GM20000 (cell line): ENCODE measurements around the gene FAM227A.
A peak's percentile ranks its signal among the peaks of the same experiment; 100 is the strongest.

ENCODE experiments used
- DNase-seq: peaks from one replicate; pipeline ENCODE4 v3.0.0; 2012; ENCODE audit warnings: low spot score
- TF ChIP-seq, protein P1 (sequence below): IDR thresholded peaks from 2 replicates; pipeline ENCODE4 v1.5.1; 2012; ENCODE audit warnings: mild to moderate bottlenecking, control low read depth; ENCODE audit errors: extremely low read depth, missing control alignments

FAM227A gene

DNA sequence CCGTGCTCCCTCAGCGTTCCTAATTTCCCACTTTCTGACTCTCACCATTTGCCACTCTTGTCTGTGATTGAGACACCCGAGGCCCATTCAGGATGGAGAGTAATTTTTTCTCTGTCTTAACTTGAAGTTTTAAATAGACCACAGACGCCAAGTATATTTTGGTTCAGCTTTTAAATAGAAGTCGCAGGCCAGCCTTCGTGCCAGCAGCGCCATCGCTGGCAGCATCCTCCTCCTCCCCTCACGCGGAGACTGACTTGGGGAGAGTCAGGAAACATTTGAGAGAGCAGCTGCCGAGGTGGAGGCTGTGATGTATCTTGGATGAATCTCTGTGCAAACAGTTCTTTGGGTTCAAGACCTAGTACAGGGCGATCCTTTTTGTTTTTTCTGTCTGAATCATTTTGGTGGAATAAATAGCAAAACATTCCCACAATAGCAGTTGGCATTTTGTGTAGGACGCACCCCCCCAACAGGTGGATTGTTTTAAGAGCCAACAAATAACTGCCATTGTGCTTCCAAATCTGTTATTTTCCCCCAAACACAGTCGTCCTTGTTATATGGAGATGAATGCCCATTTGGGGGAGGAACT lies 85.3 kb downstream of the FAM227A start:
- TF ChIP-seq, protein P1, sequence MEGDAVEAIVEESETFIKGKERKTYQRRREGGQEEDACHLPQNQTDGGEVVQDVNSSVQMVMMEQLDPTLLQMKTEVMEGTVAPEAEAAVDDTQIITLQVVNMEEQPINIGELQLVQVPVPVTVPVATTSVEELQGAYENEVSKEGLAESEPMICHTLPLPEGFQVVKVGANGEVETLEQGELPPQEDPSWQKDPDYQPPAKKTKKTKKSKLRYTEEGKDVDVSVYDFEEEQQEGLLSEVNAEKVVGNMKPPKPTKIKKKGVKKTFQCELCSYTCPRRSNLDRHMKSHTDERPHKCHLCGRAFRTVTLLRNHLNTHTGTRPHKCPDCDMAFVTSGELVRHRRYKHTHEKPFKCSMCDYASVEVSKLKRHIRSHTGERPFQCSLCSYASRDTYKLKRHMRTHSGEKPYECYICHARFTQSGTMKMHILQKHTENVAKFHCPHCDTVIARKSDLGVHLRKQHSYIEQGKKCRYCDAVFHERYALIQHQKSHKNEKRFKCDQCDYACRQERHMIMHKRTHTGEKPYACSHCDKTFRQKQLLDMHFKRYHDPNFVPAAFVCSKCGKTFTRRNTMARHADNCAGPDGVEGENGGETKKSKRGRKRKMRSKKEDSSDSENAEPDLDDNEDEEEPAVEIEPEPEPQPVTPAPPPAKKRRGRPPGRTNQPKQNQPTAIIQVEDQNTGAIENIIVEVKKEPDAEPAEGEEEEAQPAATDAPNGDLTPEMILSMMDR = no peak
- DNase-seq = peak; percentile 20

DNA sequence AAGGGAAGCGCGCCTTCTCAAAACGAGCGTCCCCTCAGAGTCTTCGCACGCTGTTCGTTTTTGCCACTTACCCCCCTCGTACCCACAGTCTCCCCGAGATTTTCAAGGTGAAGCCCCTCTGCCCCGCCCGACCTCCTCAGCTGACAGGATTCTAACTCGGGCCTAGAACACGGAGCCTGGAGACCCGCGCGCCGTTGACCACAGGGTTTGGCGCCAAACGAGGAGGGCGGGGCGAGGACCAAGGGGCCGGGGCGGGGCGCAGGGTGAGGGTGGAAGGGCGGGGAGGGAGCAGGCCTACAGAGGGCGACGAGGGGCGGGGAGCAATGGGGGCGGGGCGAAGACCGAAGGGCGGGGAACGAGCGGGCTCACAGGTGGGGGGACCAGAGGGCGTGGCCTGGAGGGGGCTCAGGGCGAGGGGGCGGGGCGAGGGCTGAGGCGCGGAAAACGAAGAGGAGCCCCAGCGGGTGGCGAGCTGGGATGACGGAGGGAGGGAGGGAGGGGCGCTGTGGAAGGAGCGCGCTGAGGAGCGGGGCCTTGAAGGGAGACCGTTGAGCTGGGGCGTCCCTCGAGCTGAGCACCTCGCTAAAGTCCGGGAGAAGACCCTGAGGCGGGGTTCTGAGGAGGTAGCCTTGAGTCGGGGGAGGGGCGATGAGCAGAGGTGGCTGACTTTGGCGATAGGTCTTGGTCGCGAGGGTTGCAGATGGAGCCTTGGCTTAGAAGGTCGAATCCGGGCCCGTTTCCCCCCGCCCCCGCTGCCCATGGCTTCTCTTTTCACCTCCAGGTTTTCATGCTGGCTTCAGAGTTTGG lies 86.0 kb downstream of the FAM227A start, which contains the start of gene DMC1:
Gene DMC1 (minus strand): TSS at position 212 of the 807 bp plus-strand sequence. CDS start 1,927 bp downstream, outside the sequence.
- TF ChIP-seq, protein P1 = no peak
- peak; percentile 98 for DNase-seq

GRCh38 chr22:38569181-38569971 lies 86.8 kb downstream of the FAM227A start:
- peak; percentile 11 for DNase-seq

DNA sequence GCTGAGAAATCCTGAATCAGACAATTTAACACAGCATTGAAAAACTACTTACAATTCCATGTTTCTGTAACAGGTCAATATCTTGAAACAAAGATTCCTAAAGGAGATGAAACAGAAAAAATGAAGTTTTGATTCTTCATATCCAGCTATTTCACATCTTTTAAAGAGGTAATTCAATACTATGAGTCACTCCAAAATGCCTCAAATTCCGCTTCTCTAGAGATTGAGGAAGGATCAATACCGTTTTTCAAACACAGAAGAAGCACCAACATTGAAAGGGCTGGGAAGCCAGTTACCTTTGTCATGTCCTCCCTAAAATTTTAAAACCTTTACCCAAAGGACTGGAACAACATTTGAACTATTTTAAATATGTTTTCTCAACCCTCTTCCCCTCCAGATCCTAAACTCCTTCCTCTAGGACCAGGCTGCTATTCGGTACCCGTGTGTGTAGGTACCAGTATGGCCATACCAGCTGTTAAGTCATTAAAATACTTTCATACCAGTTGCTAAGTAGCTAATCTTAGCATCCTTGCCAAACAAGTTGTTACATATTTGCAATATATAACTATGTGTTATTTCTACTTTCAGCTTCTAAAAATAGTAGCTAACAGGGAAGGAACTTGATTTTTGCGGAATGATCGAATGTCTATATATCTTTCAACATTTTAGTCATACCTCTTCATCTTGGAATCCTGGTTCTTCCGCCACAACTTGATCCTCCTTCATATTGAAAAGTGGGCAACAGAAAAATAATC lies 88.5 kb downstream of the FAM227A start:
- no peak for DNase-seq

More at GRCh38 chr22:38569181-38569971, 86.8 kb downstream of the FAM227A start:
- TF ChIP-seq, protein P1 = no peak

DNA sequence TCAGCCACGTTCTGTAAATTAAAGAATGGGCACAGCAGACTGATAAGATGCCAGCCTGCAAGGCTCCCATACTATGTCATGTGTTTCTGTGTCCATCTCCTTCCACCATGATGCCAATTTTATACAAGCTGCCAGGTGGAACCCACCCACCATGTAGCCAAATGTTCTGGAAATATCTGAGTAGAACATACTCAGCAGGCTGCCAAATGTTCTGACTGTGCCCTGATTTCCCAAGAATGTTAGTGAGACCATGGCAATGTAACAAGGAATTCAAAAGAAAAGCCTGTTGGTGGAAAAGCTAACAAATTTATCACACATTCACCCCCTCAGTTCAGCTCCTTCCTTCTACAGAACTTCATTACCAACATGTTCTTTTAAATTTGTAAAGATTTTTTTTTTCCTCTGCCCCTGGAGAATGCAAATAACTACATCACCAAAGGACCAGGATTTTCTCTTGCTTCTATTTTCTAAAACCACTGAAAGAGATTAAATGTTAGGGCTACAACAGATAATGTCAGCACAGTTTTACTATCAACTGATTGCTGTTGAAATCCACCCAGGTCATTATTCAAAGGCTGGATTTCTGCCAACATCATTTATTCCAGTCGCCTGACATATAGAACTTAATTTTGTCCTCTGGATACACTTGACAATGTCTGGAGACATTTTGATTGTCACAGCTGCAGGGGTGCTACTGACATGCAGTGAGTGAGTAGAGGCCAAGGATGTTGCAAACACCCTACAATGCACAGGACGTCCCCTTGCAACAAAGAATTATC lies 89.3 kb downstream of the FAM227A start:
- TF ChIP-seq, protein P1 = no peak
- DNase-seq = no peak

More for the DNA sequence above, 88.5 kb downstream of the FAM227A start:
- TF ChIP-seq, protein P1 = no peak

DNA sequence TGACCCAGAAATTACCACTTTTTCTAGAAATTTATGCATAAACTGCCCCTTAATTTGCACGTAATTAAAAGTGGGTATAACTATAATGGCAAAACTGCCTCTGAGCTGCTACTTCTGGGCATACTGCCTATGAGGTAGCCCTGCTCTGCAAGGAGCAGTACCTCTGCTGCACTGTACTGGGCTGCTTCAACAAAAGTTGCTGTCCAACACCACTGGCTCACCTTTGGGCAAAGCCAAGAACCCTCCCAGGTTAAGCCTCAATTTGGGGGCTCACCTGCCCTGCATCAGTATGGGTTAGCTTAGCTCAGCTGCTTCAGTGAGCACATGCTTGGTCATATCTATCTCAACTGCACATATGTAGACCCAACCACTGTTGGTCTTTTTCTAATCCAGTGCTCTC lies 90.8 kb downstream of the FAM227A start:
- no peak for DNase-seq
- TF ChIP-seq, protein P1 = no peak
